Skeletal muscle satellite cell (primary cell): ENCODE results near the gene BPIFB4.
"Not testable (repeated sequence)": the region's sequence is repeated elsewhere in the genome, so short reads cannot be mapped to it uniquely, and the experiment has no call there.

Source experiments
- H3K27me3 ChIP-seq: 2 replicates; pipeline ENCODE4 v1.7.0; 2013; ENCODE audit warnings: low read length; ENCODE audit not compliant: control insufficient read depth, insufficient read depth
- H3K36me3 ChIP-seq: 2 replicates; pipeline ENCODE4 v1.7.0; 2013; ENCODE audit warnings: mild to moderate bottlenecking, control low read depth, low read length; ENCODE audit not compliant: insufficient read depth
- H3K4me1 ChIP-seq: 2 replicates; pipeline ENCODE4 v1.7.0; 2013; ENCODE audit warnings: low read length; ENCODE audit not compliant: control insufficient read depth, insufficient read depth
- H3K4me2 ChIP-seq: 2 replicates; pipeline ENCODE4 v1.7.0; 2013; ENCODE audit warnings: mild to moderate bottlenecking, low read length
- H3K4me3 ChIP-seq: 2 replicates; pipeline ENCODE4 v1.7.0; 2013; ENCODE audit warnings: low read length
- H3K9ac ChIP-seq: 2 replicates; pipeline ENCODE4 v1.7.0; 2013; ENCODE audit warnings: mild to moderate bottlenecking, low read depth, low read length, moderate library complexity
- H3K9me3 ChIP-seq: replicated peaks from 2 replicates; pipeline ENCODE4 v1.7.0; 2013; ENCODE audit warnings: mild to moderate bottlenecking, control low read depth, low read length

BPIFB4 gene

GRCh38 chr20:33108661-33109060 is 29.2 kb downstream of the BPIFB4 start:
- peaks cover 29% of the 10 kb centered on the region for H3K27me3 ChIP-seq

GRCh38 chr20:33110147-33110825 is 30.8 kb downstream of the BPIFB4 start:
- Histone ChIP-seq H3K27me3 (peaks cover 20% of the 10 kb centered on the region), H3K9ac (no peak overlapping the region), H3K36me3 (no peaks in the 10 kb centered on the region), H3K4me2 (no peak overlapping the region), H3K4me1 (no peaks in the 10 kb centered on the region), H3K9me3 (no peaks in the 10 kb centered on the region), H3K4me3 (no peak overlapping the region)

More at GRCh38 chr20:33108661-33109060, 29.2 kb downstream of the BPIFB4 start:
- Histone ChIP-seq H3K4me3 (no peak overlapping the region), H3K4me1 (no peaks in the 10 kb centered on the region), H3K9ac (no peak overlapping the region), H3K36me3 (no peaks in the 10 kb centered on the region), H3K9me3 (no peaks in the 10 kb centered on the region), H3K4me2 (no peak overlapping the region)

- no peak overlapping the region for H3K9ac ChIP-seq
- H3K4me1 ChIP-seq = no peaks in the 10 kb centered on the region
- no peaks in the 10 kb centered on the region for H3K9me3 ChIP-seq
- no peak overlapping the region for H3K4me2 ChIP-seq
- no peak overlapping the region for H3K4me3 ChIP-seq
- peaks cover 16% of the 10 kb centered on the region for H3K27me3 ChIP-seq
- no peaks in the 10 kb centered on the region for H3K36me3 ChIP-seq
Measured at GRCh38 chr20:33111306-33111705, 31.9 kb downstream of the BPIFB4 start.

- Histone ChIP-seq H3K9me3 (no peaks in the 10 kb centered on the region), H3K4me3 (no peak overlapping the region), H3K9ac (no peak overlapping the region), H3K4me1 (no peaks in the 10 kb centered on the region), H3K36me3 (no peaks in the 10 kb centered on the region), H3K27me3 (peaks cover 13% of the 10 kb centered on the region), H3K4me2 (no peak overlapping the region)
Measured at GRCh38 chr20:33112547-33113386, 33.3 kb downstream of the BPIFB4 start.

GRCh38 chr20:33113387-33113908 is 34.0 kb downstream of the BPIFB4 start:
- H3K36me3 ChIP-seq = no peaks in the 10 kb centered on the region
- no peaks in the 10 kb centered on the region for H3K9me3 ChIP-seq

GRCh38 chr20:33115501-33115900 is 36.1 kb downstream of the BPIFB4 start:
- H3K4me1 ChIP-seq, H3K9me3 ChIP-seq, H3K4me2 ChIP-seq, H3K4me3 ChIP-seq, H3K9ac ChIP-seq, H3K36me3 ChIP-seq, H3K27me3 ChIP-seq: not testable (repeated sequence)

More at GRCh38 chr20:33113387-33113908, 34.0 kb downstream of the BPIFB4 start:
- no peak overlapping the region for H3K4me3 ChIP-seq
- no peak overlapping the region for H3K4me2 ChIP-seq
- H3K9ac ChIP-seq = no peak overlapping the region
- H3K27me3 ChIP-seq = peaks cover 11% of the 10 kb centered on the region
- H3K4me1 ChIP-seq = no peaks in the 10 kb centered on the region

GRCh38 chr20:33119725-33120720 is 40.6 kb downstream of the BPIFB4 start:
- Histone ChIP-seq H3K27me3 (peaks cover 2% of the 10 kb centered on the region), H3K4me2 (no peak overlapping the region), H3K9ac (no peak overlapping the region), H3K36me3 (no peaks in the 10 kb centered on the region), H3K4me3 (no peak overlapping the region), H3K9me3 (no peaks in the 10 kb centered on the region), H3K4me1 (no peaks in the 10 kb centered on the region)

GRCh38 chr20:33120934-33121333 is 41.5 kb downstream of the BPIFB4 start:
- Histone ChIP-seq H3K9ac (no peak overlapping the region), H3K9me3 (no peaks in the 10 kb centered on the region), H3K4me1 (no peaks in the 10 kb centered on the region), H3K4me3 (no peak overlapping the region), H3K27me3 (peaks cover 7% of the 10 kb centered on the region), H3K36me3 (no peaks in the 10 kb centered on the region), H3K4me2 (no peak overlapping the region)

- H3K9ac ChIP-seq, H3K4me2 ChIP-seq, H3K36me3 ChIP-seq, H3K4me1 ChIP-seq, H3K4me3 ChIP-seq, H3K9me3 ChIP-seq: not testable (repeated sequence)
- H3K27me3 ChIP-seq = peaks cover 16% of the 10 kb centered on the region
Measured at GRCh38 chr20:33122297-33122696, 42.9 kb downstream of the BPIFB4 start.

GRCh38 chr20:33124261-33124660 is 44.8 kb downstream of the BPIFB4 start:
- Histone ChIP-seq H3K9ac (no peak overlapping the region), H3K36me3 (no peaks in the 10 kb centered on the region), H3K27me3 (peaks cover 26% of the 10 kb centered on the region), H3K9me3 (no peaks in the 10 kb centered on the region), H3K4me3 (no peak overlapping the region), H3K4me2 (no peak overlapping the region), H3K4me1 (no peaks in the 10 kb centered on the region)

GRCh38 chr20:33124994-33125393 is 45.6 kb downstream of the BPIFB4 start:
- no peak overlapping the region for H3K9ac ChIP-seq
- H3K4me3 ChIP-seq = no peak overlapping the region
- peaks cover 27% of the 10 kb centered on the region for H3K27me3 ChIP-seq
- no peaks in the 10 kb centered on the region for H3K36me3 ChIP-seq
- no peaks in the 10 kb centered on the region for H3K4me1 ChIP-seq
- H3K9me3 ChIP-seq = no peaks in the 10 kb centered on the region
- no peak overlapping the region for H3K4me2 ChIP-seq
